ENCODE measurements around the gene PTTG1IP. TPM values are rescaled to one million over a fixed set of nuclear protein-coding genes. Genes with fewer than 3 reads are reported as not detected.
"Not testable (repeated sequence)": the region's sequence is repeated elsewhere in the genome, so short reads cannot be mapped to it uniquely, and the experiment has no call there.

The PTTG1IP gene
- total RNA-seq, 4 donors from 2014 or later: 108 to 202 (median 146) TPM

DNA sequence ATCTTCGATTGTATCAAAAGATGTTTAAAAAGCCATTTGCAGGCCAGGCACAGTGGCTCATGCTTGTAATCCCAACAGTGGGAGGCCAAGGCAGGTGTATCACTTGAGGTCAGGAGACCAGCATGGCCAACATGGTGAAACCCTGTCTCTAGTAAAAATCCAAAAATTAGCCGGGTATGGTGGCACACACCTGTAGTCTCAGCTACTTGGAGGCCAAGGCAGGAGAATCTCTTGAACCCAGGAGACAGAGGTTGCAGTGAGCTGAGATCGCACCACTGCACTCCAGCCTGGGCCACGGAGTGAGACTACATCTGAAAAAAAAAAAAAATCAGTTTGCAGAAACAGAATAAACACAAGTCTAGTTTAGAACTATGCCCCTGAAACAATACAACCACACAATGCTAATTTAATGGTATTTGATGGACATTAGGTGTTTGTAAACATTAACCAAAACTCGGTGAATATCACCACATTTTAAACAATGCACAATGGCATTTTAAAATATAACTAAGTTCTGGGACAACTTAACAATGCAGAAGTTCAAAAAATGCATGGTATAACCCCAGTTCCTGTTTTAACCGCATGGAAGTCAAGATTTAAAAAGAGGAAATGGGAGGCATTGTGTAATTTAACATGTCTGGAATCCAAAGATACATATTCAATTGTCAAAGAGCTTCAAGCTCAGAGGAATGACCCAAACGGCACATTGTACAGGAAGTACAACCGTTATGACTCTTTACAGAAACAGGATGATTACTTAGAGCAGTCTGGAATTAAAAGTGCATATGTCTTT is 7.1 kb upstream of the PTTG1IP start:
- Histone ChIP-seq H3K4me1 (no peaks in the 10 kb centered on the region), H3K9me3 (no peaks in the 10 kb centered on the region), H3K27me3 (no peaks in the 10 kb centered on the region), H3K27ac (peak overlapping the region in 1 of 2 donors; percentile 25), H3K4me3 (no peak overlapping the region), H3K36me3 (no peaks in the 10 kb centered on the region)
- no peak for TF ChIP-seq CTCF (IDR thresholded peaks at IDR 0.05)
- no peak for DNase-seq
- intact Hi-C loops (cut with DNase I; ENCODE audit: low total_unique reads): no loop called here

DNA sequence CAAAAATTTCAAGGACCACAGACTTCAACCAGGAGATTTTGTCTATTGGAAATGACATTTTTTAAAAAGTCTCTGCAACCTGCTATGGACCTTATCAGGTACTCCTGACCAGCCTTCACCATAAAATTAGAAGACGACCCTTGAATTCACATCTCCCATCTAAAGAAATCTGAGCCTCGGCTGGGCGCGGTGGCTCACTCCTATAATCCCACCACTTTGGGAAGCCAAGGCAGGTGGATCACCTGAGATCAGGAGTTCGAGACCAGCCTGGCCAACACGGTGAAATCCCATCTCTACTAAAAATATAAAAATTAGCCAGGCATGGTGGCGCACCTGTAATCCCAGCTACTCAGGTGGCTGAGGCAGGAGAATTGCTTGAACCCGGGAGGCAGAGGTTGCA is 5.7 kb upstream of the PTTG1IP start:
- intact Hi-C loops (cut with DNase I; ENCODE audit: low total_unique reads); DNase-seq; H3K4me3 ChIP-seq; H3K36me3 ChIP-seq; H3K27ac ChIP-seq; H3K27me3 ChIP-seq; H3K4me1 ChIP-seq; H3K9me3 ChIP-seq: not testable (repeated sequence)

DNA sequence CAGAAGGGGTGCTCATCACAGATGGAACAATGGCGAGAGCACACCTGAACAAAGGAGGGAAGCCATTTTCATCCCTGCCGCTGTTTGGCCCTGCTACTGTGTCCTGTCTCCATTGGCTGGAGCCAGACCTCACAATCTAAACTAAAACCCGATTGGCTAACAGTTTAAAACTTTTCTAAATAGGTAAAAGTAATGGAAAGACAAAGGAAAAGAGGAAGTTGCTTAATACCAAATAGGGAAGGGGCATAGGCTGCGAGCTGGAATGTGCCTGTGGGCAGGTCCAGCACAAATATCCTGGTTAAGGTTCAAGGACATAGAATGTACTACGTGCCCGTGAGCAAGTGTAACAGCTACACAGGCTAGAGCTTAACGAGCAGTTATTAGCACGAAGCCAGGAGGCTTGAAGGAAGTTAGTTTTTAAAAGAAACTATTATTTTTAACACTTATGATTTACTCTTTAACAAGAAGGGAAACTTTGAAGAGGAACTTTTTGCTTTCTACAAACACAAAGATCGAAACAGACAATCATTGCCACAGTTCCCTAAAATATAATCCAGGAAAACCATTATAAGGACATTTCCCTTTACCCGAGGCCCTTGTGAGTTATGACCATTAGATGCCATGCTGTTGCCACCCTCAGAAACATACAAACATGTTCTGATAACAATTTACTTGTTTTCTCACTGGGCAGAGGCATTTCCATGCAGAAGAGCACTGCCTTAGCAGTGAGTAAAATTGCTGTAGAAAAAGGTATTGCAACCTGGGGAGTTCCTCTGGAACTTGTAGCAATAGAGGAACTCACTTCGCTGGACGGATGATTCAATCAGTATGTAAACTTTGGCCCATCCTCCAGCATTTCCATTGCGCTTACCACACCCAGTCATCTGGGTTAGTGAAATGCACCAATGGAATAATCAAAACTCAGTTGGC is 4.8 kb upstream of the PTTG1IP start:
- TF ChIP-seq POLR2A (IDR thresholded peaks at IDR 0.05) (no peak), CTCF (IDR thresholded peaks at IDR 0.05) (no peak)

GRCh38 chr21:44876849-44877575 is 3.5 kb upstream of the PTTG1IP start:
- Histone ChIP-seq H3K9me3 (no peaks in the 10 kb centered on the region), H3K27me3 (no peaks in the 10 kb centered on the region), H3K4me1 (peaks cover 0 to 11% of the 10 kb centered on the region in 2 donors), H3K36me3 (no peaks in the 10 kb centered on the region), H3K27ac (no peak overlapping the region), H3K4me3 (no peak overlapping the region)
- no peak for DNase-seq
- TF ChIP-seq POLR2A (IDR thresholded peaks at IDR 0.05): no peak
- TF ChIP-seq CTCF (IDR thresholded peaks at IDR 0.05): no peak
- intact Hi-C loops (cut with DNase I; ENCODE audit: low total_unique reads): no loop called here

More for the DNA sequence above, 4.8 kb upstream of the PTTG1IP start:
- H3K36me3 ChIP-seq: no peaks in the 10 kb centered on the region
- H3K4me3 ChIP-seq: no peak overlapping the region
- H3K4me1 ChIP-seq: peaks cover 0 to 11% of the 10 kb centered on the region in 2 donors
- DNase-seq: no peak
- no peak overlapping the region for H3K27ac ChIP-seq
- intact Hi-C loops (cut with DNase I; ENCODE audit: low total_unique reads): no loop called here
- H3K27me3 ChIP-seq: no peaks in the 10 kb centered on the region
- H3K9me3 ChIP-seq: no peaks in the 10 kb centered on the region

- no peaks in the 10 kb centered on the region for H3K9me3 ChIP-seq
- no peak for DNase-seq
- H3K4me1 ChIP-seq: peaks cover 15 to 25% of the 10 kb centered on the region in 2 donors
- intact Hi-C loops (cut with DNase I; ENCODE audit: low total_unique reads): no loop called here
- peak overlapping the region; percentile 66 to 90 for H3K4me3 ChIP-seq
- H3K27ac ChIP-seq: peak overlapping the region; percentile 87 to 89
- H3K36me3 ChIP-seq: no peaks in the 10 kb centered on the region
- TF ChIP-seq CTCF (IDR thresholded peaks at IDR 0.05): peak in 2 of 4 experiments; percentile 20 to 29
- TF ChIP-seq POLR2A (IDR thresholded peaks at IDR 0.05): no peak
- H3K27me3 ChIP-seq: no peaks in the 10 kb centered on the region
These were observed 1.8 kb upstream of the PTTG1IP start for GRCh38 chr21:44875316-44875700.

Measured in uterus (tissue), 4 donors.